Naive thymus-derived CD4-positive, alpha-beta T cell (primary cell): Measurements from ENCODE around the gene KIF18B. TPM values are rescaled to one million over a fixed set of nuclear protein-coding genes. Genes with fewer than 3 reads are reported as not detected.

Experiments used
- ATAC-seq: fragments of 150-1000 bp; cut with Tn5 transposase; 2 replicates; pipeline ENCODE4 v1.10.0; 2021; ENCODE audit warnings: mild to moderate bottlenecking, moderate library complexity
- CTCF ChIA-PET: fragments of 350-600 bp; sonication (Branson Sonifier 250); formaldehyde crosslinking; loops from one replicate; lab custom pipeline; 2021; ENCODE audit warnings: antibody characterized with exemption; lab: Charles Lee
- POLR2A ChIA-PET: fragments of 350-600 bp; sonication (Branson Sonifier 250); formaldehyde crosslinking; loops from one replicate; lab custom pipeline; 2021; ENCODE audit warnings: antibody characterized with exemption, inconsistent platforms; lab: Charles Lee
- DNase-seq, 9 donors: peaks; one replicate each; pipeline versions ENCODE4 v3.0.0 to v3.0.0-alpha.2; 2020 to 2022; ENCODE audit warnings: mixed read lengths in 1 of 9
- H3K27ac ChIP-seq: one replicate; pipeline ENCODE4 v1.7.0; 2013; ENCODE audit warnings: mild to moderate bottlenecking, low read depth, low read length, moderate library complexity
- H3K27me3 ChIP-seq, 2 donors: one replicate each; pipeline ENCODE4 v1.7.0; 2013; ENCODE audit warnings: low read length in 2 of 2, mild to moderate bottlenecking in 2 of 2, moderate library complexity in 2 of 2; ENCODE audit not compliant: control insufficient read depth in 2 of 2, insufficient read depth in 2 of 2
- H3K36me3 ChIP-seq, 3 experiments: 1 replicate in 2 of 3; 2 replicates in 1 of 3; pipeline ENCODE4 v1.7.0; 2013; ENCODE audit warnings: low read length in 3 of 3, mild to moderate bottlenecking in 3 of 3, moderate library complexity in 1 of 3; ENCODE audit not compliant: insufficient read depth in 3 of 3, control insufficient read depth in 2 of 3
- H3K4me1 ChIP-seq, 2 donors: one replicate each; pipeline ENCODE4 v1.7.0; 2013; ENCODE audit warnings: low read length in 2 of 2, mild to moderate bottlenecking in 2 of 2, moderate library complexity in 1 of 2; ENCODE audit not compliant: control insufficient read depth in 2 of 2, insufficient read depth in 2 of 2
- H3K4me3 ChIP-seq: 2 replicates; pipeline ENCODE4 v1.7.0; 2013; ENCODE audit warnings: mild to moderate bottlenecking, low read length
- H3K9me3 ChIP-seq, 3 experiments: 1 replicate in 2 of 3; 2 replicates in 1 of 3; pipeline ENCODE4 v1.7.0; 2013; ENCODE audit warnings: low read length in 3 of 3; ENCODE audit not compliant: control insufficient read depth in 2 of 3
- H3K27ac Mint-ChIP-seq, 9 donors: one replicate each; pipeline ENCODE4 v1.8.0; 2020 to 2022; ENCODE audit warnings: mixed read lengths in 9 of 9, mild to moderate bottlenecking in 8 of 9, moderate library complexity in 5 of 9, inconsistent platforms in 2 of 9
- H3K27me3 Mint-ChIP-seq, 5 donors: one replicate each; pipeline ENCODE4 v1.8.0; 2021 to 2022; ENCODE audit warnings: mixed read lengths in 5 of 5, mild to moderate bottlenecking in 1 of 5
- H3K36me3 Mint-ChIP-seq, 5 donors: one replicate each; pipeline ENCODE4 v1.8.0; 2020 to 2022; ENCODE audit warnings: mixed read lengths in 5 of 5, mild to moderate bottlenecking in 3 of 5, inconsistent platforms in 1 of 5
- H3K4me1 Mint-ChIP-seq, 7 donors: one replicate each; pipeline ENCODE4 v1.8.0; 2020 to 2022; ENCODE audit warnings: mixed read lengths in 7 of 7, mild to moderate bottlenecking in 3 of 7, inconsistent platforms in 1 of 7
- H3K4me3 Mint-ChIP-seq, 10 donors: one replicate each; pipeline ENCODE4 v1.8.0; 2020 to 2022; ENCODE audit warnings: mild to moderate bottlenecking in 10 of 10, mixed read lengths in 10 of 10, moderate library complexity in 6 of 10, inconsistent platforms in 2 of 10
- H3K9me3 Mint-ChIP-seq, 11 donors: one replicate each; pipeline ENCODE4 v1.8.0; 2020 to 2022; ENCODE audit warnings: mixed read lengths in 11 of 11, mild to moderate bottlenecking in 4 of 11, inconsistent platforms in 1 of 11, moderate library complexity in 1 of 11
- intact Hi-C, 2 donors: fragments of 100-400 bp; cut with micrococcal nuclease; formaldehyde crosslinking; loops; one replicate each; pipeline ENCODE4 v1.15.1; 2023
- polyA plus RNA-seq, 2 donors: library from polyadenylated mRNA; unstranded; fragments of 300-500 nt; fragmentation: Illumina TruSeq; gene quantifications; one replicate each; pipeline ENCODE4 v1.2.3, GENCODE V29; 2021
- total RNA-seq, 6 experiments: library from RNA in 5 of 6; stranded (reverse) in 5 of 6; gene quantifications; 1 replicate in 5 of 6; 2 replicates in 1 of 6; pipeline ENCODE4 v1.2.3 and lab custom pipeline; 2021 to 2026

The KIF18B gene
- total and polyA plus RNA-seq, 7 experiments from 2014 or later = 0.17 to 57.2 TPM; not detected in 5

- Mint-ChIP-seq H3K4me3 (peak overlapping the region; percentile 84 to 97 (median 96)), H3K4me1 (peaks cover 26 to 42% (median 35%) of the 10 kb centered on the region in 7 donors), H3K27ac (peak overlapping the region; percentile 99 to 100 (median 99)), H3K27me3 (peaks cover 0 to 23% (median 0%) of the 10 kb centered on the region in 5 donors), H3K36me3 (peaks cover 4 to 14% (median 11%) of the 10 kb centered on the region in 5 donors), H3K9me3 (peaks cover 0 to 5% (median 0%) of the 10 kb centered on the region in 11 donors)
- ChIA-PET POLR2A (interaction anchor here (0.8 to 3.0 kb wide), 7 partner anchors 9 to 191 kb away, joined by 3 to 7 read pairs (median 3); no protein-coding TSS in a partner anchor), CTCF (interaction anchor here (0.7 to 1.3 kb wide), 4 partner anchors 10 to 126 kb away, joined by 3 to 4 read pairs (median 3); no protein-coding TSS in a partner anchor)
- intact Hi-C loops = loop anchor here (1.0 to 10.0 kb wide), 11 partner anchors 49 to 512 kb away; partner anchors contain the start of genes DBF4B (in 2 of the 2), KIF18B (in 2 of the 2), ACBD4 (in 1 of the 2) and C1QL1 (in 1 of the 2)
- Histone ChIP-seq H3K9me3 (no peaks in the 10 kb centered on the region), H3K4me3 (peak overlapping the region; percentile 89), H3K36me3 (peaks cover 0 to 12% (median 0%) of the 10 kb centered on the region in 3 experiments), H3K27ac (peak overlapping the region; percentile 96), H3K27me3 (no peaks in the 10 kb centered on the region), H3K4me1 (peaks cover 6 to 10% of the 10 kb centered on the region in 2 donors)
- no peak for DNase-seq
- no peak for ATAC-seq
Observed at GRCh38 chr17:44898768-44899073, 48.9 kb downstream of the KIF18B start.

DNA sequence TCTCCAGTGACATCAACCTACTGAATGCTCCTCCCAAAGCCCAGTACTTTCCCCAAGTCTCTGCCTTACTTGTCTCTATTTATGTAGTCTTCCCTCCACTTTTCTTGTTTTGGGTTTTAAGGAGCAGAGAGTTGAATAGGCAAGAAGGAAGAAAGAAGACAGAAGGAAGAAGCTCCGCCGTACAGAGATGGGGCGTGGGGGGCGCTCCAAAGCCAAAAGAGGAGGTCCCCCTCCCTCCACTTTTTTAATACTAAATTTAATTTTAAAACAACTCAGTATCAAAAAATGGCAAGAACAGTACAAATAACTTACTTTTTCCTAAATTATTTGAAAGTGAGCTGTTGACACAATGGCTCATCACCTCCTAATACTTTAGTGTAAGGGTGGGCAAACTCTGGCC, 52.9 kb downstream of the KIF18B start:
- H3K36me3 ChIP-seq = peaks cover 0 to 35% (median 0%) of the 10 kb centered on the region in 3 experiments
- peak overlapping the region in 3 of 9 donors; percentile 36 to 57 (median 47) for H3K27ac Mint-ChIP-seq
- ChIA-PET POLR2A (no interaction called here), CTCF (interaction anchor here (0.9 kb wide), 1 partner anchor 118 kb away, joined by 4 read pairs; no protein-coding TSS in a partner anchor)
- DNase-seq = no peak
- H3K27me3 ChIP-seq = no peaks in the 10 kb centered on the region
- H3K4me3 Mint-ChIP-seq = no peak overlapping the region
- peaks cover 4 to 20% (median 11%) of the 10 kb centered on the region in 5 donors for H3K36me3 Mint-ChIP-seq
- H3K27ac ChIP-seq = no peak overlapping the region
- peaks cover 0 to 5% (median 0%) of the 10 kb centered on the region in 5 donors for H3K27me3 Mint-ChIP-seq
- peaks cover 0 to 5% (median 0%) of the 10 kb centered on the region in 11 donors for H3K9me3 Mint-ChIP-seq
- peaks cover 0 to 5% of the 10 kb centered on the region in 2 donors for H3K4me1 ChIP-seq
- H3K4me1 Mint-ChIP-seq = peaks cover 20 to 51% (median 40%) of the 10 kb centered on the region in 7 donors
- no peak for ATAC-seq
- intact Hi-C loops = loop anchor here (5.0 to 10.0 kb wide), 2 partner anchors 190 to 353 kb away; partner anchors contain the start of gene DBF4B (in 1 of the 2)
- no peaks in the 10 kb centered on the region for H3K9me3 ChIP-seq
- H3K4me3 ChIP-seq = no peak overlapping the region

DNA sequence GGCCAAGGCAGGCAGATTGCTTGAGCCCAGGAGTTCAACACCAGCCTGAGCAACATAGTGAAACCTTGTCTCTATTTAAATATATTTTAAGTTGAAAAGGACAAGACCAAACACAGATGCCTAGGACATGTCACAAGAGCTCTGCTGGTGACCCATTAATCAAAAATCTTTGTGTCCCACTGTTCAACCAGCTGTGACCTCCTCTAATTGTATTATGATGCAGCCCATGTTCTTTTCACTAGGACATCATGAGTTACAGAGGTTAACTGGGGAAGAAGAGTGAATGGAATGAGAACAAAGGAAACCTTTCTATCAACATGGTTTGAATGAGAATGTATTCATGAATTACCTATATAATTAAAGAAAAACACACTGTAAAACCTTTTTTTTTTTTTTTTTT, 55.3 kb downstream of the KIF18B start:
- Histone ChIP-seq H3K9me3 (no peaks in the 10 kb centered on the region), H3K27ac (no peak overlapping the region), H3K4me1 (peaks cover 19 to 21% of the 10 kb centered on the region in 2 donors), H3K36me3 (peaks cover 0 to 35% (median 0%) of the 10 kb centered on the region in 3 experiments), H3K27me3 (no peaks in the 10 kb centered on the region), H3K4me3 (no peak overlapping the region)
- Mint-ChIP-seq H3K4me3 (no peak overlapping the region), H3K27ac (no peak overlapping the region), H3K27me3 (no peaks in the 10 kb centered on the region), H3K4me1 (peaks cover 13 to 36% (median 25%) of the 10 kb centered on the region in 7 donors), H3K9me3 (no peaks in the 10 kb centered on the region), H3K36me3 (peaks cover 4 to 20% (median 9%) of the 10 kb centered on the region in 5 donors)
- DNase-seq (no peak), ATAC-seq (no peak)
- intact Hi-C loops = loop anchor here in 1 of 2 donors (10.0 kb wide), 1 partner anchor 187 kb away; the partner anchor contains the start of gene DBF4B
- ChIA-PET CTCF (no interaction called here), POLR2A (interaction anchor here (1.0 kb wide), 1 partner anchor 8 kb away, joined by 3 read pairs; no protein-coding TSS in a partner anchor)

- ChIA-PET CTCF (interaction anchor here (1.0 kb wide), 1 partner anchor 10 kb away, joined by 3 read pairs; the partner anchor contains the start of gene EFTUD2), POLR2A (interaction anchor here (1.1 kb wide), 1 partner anchor 10 kb away, joined by 7 read pairs; the partner anchor contains the start of gene EFTUD2)
- DNase-seq (no peak), ATAC-seq (no peak)
- H3K27ac ChIP-seq = peak overlapping the region; percentile 55
- Mint-ChIP-seq H3K27me3 (no peaks in the 10 kb centered on the region), H3K36me3 (peaks cover 4 to 27% (median 10%) of the 10 kb centered on the region in 5 donors), H3K9me3 (no peaks in the 10 kb centered on the region), H3K4me1 (peaks cover 0 to 16% (median 12%) of the 10 kb centered on the region in 7 donors), H3K4me3 (no peak overlapping the region), H3K27ac (no peak overlapping the region)
- intact Hi-C loops = no loop called here
- H3K27me3 ChIP-seq = no peaks in the 10 kb centered on the region
- peaks cover 26 to 27% of the 10 kb centered on the region in 2 donors for H3K4me1 ChIP-seq
- no peaks in the 10 kb centered on the region for H3K9me3 ChIP-seq
- peaks cover 10 to 55% (median 16%) of the 10 kb centered on the region in 3 experiments for H3K36me3 ChIP-seq
- no peak overlapping the region for H3K4me3 ChIP-seq
Observed at GRCh38 chr17:44889003-44889402, 58.6 kb downstream of the KIF18B start.

- no peak overlapping the region for H3K27ac Mint-ChIP-seq
- Histone ChIP-seq H3K4me3 (peak overlapping the region; percentile 5), H3K9me3 (no peaks in the 10 kb centered on the region), H3K27me3 (no peaks in the 10 kb centered on the region), H3K4me1 (peaks cover 26 to 27% of the 10 kb centered on the region in 2 donors), H3K27ac (peak overlapping the region; percentile 55), H3K36me3 (peaks cover 15 to 57% (median 21%) of the 10 kb centered on the region in 3 experiments)
- intact Hi-C loops = no loop called here
- H3K4me1 Mint-ChIP-seq = peaks cover 0 to 18% (median 11%) of the 10 kb centered on the region in 7 donors
- H3K4me3 Mint-ChIP-seq = no peak overlapping the region
- ChIA-PET POLR2A (no interaction called here), CTCF (interaction anchor here (0.5 to 1.0 kb wide), 2 partner anchors 8 to 11 kb away, joined by 3 read pairs; partner anchors contain the start of gene EFTUD2)
- no peaks in the 10 kb centered on the region for H3K9me3 Mint-ChIP-seq
- ATAC-seq (peak; percentile 82), DNase-seq (peak in 6 of 9 donors; percentile 16 to 48 (median 40))
- H3K27me3 Mint-ChIP-seq = no peaks in the 10 kb centered on the region
- peaks cover 5 to 32% (median 11%) of the 10 kb centered on the region in 5 donors for H3K36me3 Mint-ChIP-seq
Observed at GRCh38 chr17:44887971-44888954, 59.3 kb downstream of the KIF18B start.

DNA sequence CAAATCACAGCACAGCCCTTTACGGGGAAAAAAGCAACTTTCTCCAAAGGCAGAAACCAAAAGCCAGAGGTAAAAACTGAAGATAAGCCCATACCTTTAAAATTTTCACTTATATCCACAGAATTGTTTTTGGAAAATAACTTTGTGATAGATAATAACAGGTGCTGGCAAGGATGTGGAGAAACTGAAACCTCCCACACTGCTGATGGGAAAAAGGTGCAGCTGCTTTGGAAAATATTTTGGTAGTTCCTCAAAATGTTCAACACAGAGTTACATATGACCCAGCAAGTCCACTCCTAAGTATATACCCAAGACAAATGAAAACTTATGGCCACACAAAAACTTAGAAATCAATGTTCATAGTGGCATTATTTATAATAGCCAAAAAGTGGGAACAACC, 60.6 kb downstream of the KIF18B start:
- H3K27ac ChIP-seq = peak overlapping the region; percentile 31
- Mint-ChIP-seq H3K4me3 (peak overlapping the region in 2 of 10 donors; percentile 29 to 30), H3K36me3 (peaks cover 9 to 44% (median 21%) of the 10 kb centered on the region in 5 donors), H3K27me3 (no peaks in the 10 kb centered on the region), H3K4me1 (peaks cover 3 to 14% (median 11%) of the 10 kb centered on the region in 7 donors), H3K27ac (peak overlapping the region in 4 of 9 donors; percentile 51 to 80 (median 65)), H3K9me3 (peaks cover 0 to 2% (median 0%) of the 10 kb centered on the region in 11 donors)
- no peak overlapping the region for H3K4me3 ChIP-seq
- ChIA-PET CTCF (no interaction called here), POLR2A (interaction anchor here (0.8 kb wide), 1 partner anchor 638 kb away, joined by 3 read pairs; no protein-coding TSS in a partner anchor)
- no peaks in the 10 kb centered on the region for H3K27me3 ChIP-seq
- H3K4me1 ChIP-seq = peaks cover 26 to 27% of the 10 kb centered on the region in 2 donors
- intact Hi-C loops = no loop called here
- peaks cover 21 to 60% (median 30%) of the 10 kb centered on the region in 3 experiments for H3K36me3 ChIP-seq
- ATAC-seq (no peak), DNase-seq (no peak)
- no peaks in the 10 kb centered on the region for H3K9me3 ChIP-seq
